Measurements from ENCODE around the gene KCNQ1OT1.

DNA sequence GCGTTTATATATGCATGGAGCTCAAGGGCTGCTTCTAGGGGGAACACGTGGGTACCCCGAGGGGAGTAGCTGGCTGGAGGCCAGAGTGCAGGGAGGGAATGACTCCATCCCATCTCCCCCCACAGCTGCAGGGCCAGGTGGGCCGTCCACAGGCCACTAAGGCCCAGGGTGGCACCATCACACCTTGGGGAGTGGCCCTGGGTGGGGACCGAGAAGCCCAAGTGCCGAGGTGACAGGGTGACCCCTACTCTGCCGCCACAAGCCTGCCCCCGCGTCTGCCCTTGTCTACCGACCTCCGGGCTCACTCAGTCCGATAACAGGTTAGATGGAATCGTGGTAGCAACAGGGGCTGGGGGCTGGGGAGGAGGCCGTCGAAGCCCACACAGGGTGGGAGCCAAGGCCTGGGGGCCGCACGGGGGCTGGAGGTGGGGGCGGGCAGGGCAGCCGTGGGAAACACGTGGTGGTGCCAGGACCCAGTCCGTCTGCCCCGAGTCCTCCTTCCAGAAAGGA lies 125.7 kb downstream of the KCNQ1OT1 start:
- TF ChIP-seq, protein P1, sequence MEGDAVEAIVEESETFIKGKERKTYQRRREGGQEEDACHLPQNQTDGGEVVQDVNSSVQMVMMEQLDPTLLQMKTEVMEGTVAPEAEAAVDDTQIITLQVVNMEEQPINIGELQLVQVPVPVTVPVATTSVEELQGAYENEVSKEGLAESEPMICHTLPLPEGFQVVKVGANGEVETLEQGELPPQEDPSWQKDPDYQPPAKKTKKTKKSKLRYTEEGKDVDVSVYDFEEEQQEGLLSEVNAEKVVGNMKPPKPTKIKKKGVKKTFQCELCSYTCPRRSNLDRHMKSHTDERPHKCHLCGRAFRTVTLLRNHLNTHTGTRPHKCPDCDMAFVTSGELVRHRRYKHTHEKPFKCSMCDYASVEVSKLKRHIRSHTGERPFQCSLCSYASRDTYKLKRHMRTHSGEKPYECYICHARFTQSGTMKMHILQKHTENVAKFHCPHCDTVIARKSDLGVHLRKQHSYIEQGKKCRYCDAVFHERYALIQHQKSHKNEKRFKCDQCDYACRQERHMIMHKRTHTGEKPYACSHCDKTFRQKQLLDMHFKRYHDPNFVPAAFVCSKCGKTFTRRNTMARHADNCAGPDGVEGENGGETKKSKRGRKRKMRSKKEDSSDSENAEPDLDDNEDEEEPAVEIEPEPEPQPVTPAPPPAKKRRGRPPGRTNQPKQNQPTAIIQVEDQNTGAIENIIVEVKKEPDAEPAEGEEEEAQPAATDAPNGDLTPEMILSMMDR (IDR thresholded peaks at IDR 0.05): no peak
- TF ChIP-seq POLR2AphosphoS5 (IDR thresholded peaks at IDR 0.05; ENCODE audit: insufficient read depth in 1 of 2, low read depth in 1 of 2): no peak
